ENCODE data around the gene NPIPA5. TPM values are rescaled to one million over a fixed set of nuclear protein-coding genes. Genes with fewer than 3 reads are reported as not detected.

Gene NPIPA5
- total and polyA plus RNA-seq, 2 of the 13 experiments (the other 11 are each of a cell fraction or from before 2014, with no cell fraction given): 9.7 to 21.5 TPM

GRCh38 chr16:15398618-15399316 lies 20.7 kb upstream of the NPIPA5 start (continued):
- TF ChIP-seq SP1 (IDR thresholded peaks at IDR 0.05) (no peak), SP1 (CRISPR knock-in tag; IDR thresholded peaks at IDR 0.05) (no peak), ZNF580 (CRISPR knock-in tag; IDR thresholded peaks at IDR 0.05; ENCODE audit: borderline replicate concordance, low read depth) (no peak), IRX3 (CRISPR knock-in tag; IDR thresholded peaks at IDR 0.05; ENCODE audit: borderline replicate concordance, low read depth) (peak; percentile 28; the same call in 1 of the 2 replicates), ZNF703 (CRISPR knock-in tag; IDR thresholded peaks at IDR 0.05; ENCODE audit: borderline replicate concordance) (no peak), ZSCAN31 (CRISPR knock-in tag; IDR thresholded peaks at IDR 0.05; ENCODE audit: low read depth) (no peak), ZBTB42 (CRISPR knock-in tag; IDR thresholded peaks at IDR 0.05) (no peak), ZNF33B (CRISPR knock-in tag; IDR thresholded peaks at IDR 0.05) (0 out of 2 replicates have a peak, but pooled peaks have one; percentile 5), ZNF577 (CRISPR knock-in tag; IDR thresholded peaks at IDR 0.05; ENCODE audit: borderline replicate concordance, low read depth) (no peak), ZNF75D (CRISPR knock-in tag; IDR thresholded peaks at IDR 0.05; ENCODE audit: borderline replicate concordance) (no peak), TAF1 (CRISPR knock-in tag; IDR thresholded peaks at IDR 0.05) (no peak), MAFG (CRISPR knock-in tag; IDR thresholded peaks at IDR 0.05) (no peak), ZC3H13 (CRISPR knock-in tag; IDR thresholded peaks at IDR 0.05) (0 out of 2 replicates have a peak, but pooled peaks have one; percentile 74), MXD3 (CRISPR knock-in tag; IDR thresholded peaks at IDR 0.05) (no peak; the same call in 1 of the 2 replicates), FOXJ3 (CRISPR knock-in tag; IDR thresholded peaks at IDR 0.05; ENCODE audit: borderline replicate concordance) (no peak; the same call in 1 of the 2 replicates), ZNF773 (CRISPR knock-in tag; IDR thresholded peaks at IDR 0.05; ENCODE audit: borderline replicate concordance) (no peak), AKAP8 (CRISPR knock-in tag; IDR thresholded peaks at IDR 0.05) (peak; percentile 46; the same call in 1 of the 2 replicates), POLR2AphosphoS5 (IDR thresholded peaks at IDR 0.05; ENCODE audit: low read depth, low read length) (0 out of 2 replicates have a peak, but pooled peaks have one; percentile 35), PCBP2 (optimal IDR thresholded peaks at IDR 0.05; ENCODE audit: low read depth, low read length, poor library complexity, severe bottlenecking) (no peak), ZNF230 (CRISPR knock-in tag; IDR thresholded peaks at IDR 0.05) (peak; percentile 36; the same call in 1 of the 2 replicates), SP2 (CRISPR knock-in tag; IDR thresholded peaks at IDR 0.05) (0 out of 2 replicates have a peak, but pooled peaks have one; percentile 43), CBX1 (IDR thresholded peaks at IDR 0.05; ENCODE audit: low read depth) (no peak), PHF20 (CRISPR knock-in tag; IDR thresholded peaks at IDR 0.05) (no peak), ZNF17 (CRISPR knock-in tag; IDR thresholded peaks at IDR 0.05) (no peak), ZNF34 (CRISPR knock-in tag; IDR thresholded peaks at IDR 0.05; ENCODE audit: borderline replicate concordance) (0 out of 2 replicates have a peak, but pooled peaks have one; percentile 13)
- TF ChIP-seq, protein P1, sequence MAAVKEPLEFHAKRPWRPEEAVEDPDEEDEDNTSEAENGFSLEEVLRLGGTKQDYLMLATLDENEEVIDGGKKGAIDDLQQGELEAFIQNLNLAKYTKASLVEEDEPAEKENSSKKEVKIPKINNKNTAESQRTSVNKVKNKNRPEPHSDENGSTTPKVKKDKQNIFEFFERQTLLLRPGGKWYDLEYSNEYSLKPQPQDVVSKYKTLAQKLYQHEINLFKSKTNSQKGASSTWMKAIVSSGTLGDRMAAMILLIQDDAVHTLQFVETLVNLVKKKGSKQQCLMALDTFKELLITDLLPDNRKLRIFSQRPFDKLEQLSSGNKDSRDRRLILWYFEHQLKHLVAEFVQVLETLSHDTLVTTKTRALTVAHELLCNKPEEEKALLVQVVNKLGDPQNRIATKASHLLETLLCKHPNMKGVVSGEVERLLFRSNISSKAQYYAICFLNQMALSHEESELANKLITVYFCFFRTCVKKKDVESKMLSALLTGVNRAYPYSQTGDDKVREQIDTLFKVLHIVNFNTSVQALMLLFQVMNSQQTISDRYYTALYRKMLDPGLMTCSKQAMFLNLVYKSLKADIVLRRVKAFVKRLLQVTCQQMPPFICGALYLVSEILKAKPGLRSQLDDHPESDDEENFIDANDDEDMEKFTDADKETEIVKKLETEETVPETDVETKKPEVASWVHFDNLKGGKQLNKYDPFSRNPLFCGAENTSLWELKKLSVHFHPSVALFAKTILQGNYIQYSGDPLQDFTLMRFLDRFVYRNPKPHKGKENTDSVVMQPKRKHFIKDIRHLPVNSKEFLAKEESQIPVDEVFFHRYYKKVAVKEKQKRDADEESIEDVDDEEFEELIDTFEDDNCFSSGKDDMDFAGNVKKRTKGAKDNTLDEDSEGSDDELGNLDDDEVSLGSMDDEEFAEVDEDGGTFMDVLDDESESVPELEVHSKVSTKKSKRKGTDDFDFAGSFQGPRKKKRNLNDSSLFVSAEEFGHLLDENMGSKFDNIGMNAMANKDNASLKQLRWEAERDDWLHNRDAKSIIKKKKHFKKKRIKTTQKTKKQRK (IDR thresholded peaks at IDR 0.05; ENCODE audit: low read length): no peak
- TF ChIP-seq, protein P2, sequence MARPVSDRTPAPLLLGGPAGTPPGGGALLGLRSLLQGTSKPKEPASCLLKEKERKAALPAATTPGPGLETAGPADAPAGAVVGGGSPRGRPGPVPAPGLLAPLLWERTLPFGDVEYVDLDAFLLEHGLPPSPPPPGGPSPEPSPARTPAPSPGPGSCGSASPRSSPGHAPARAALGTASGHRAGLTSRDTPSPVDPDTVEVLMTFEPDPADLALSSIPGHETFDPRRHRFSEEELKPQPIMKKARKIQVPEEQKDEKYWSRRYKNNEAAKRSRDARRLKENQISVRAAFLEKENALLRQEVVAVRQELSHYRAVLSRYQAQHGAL (CRISPR knock-in tag; IDR thresholded peaks at IDR 0.05; ENCODE audit: not compliant biosample characterization): no peak

Measured in HepG2 (cell line).